Measurements from ENCODE around the gene AP1G2. TPM values are rescaled to one million over a fixed set of nuclear protein-coding genes. Genes with fewer than 3 reads are reported as not detected.

Gene AP1G2
- total and polyA plus RNA-seq, 8 donors, result 39.1 to 531 (median 189) TPM

GRCh38 chr14:23602181-23603095 is 34.8 kb upstream of the AP1G2 start:
- 86 to 89% (median 88%) methylated on average over 11 to 12 of the region's 12 CpGs for WGBS, 5 donors
- Histone ChIP-seq H3K9me3 (peaks cover 0 to 7% (median 0%) of the 10 kb centered on the region in 4 donors), H3K4me3 (no peak overlapping the region), H3K4me1 (peaks cover 0 to 3% (median 0%) of the 10 kb centered on the region in 4 donors), H3K27me3 (no peaks in the 10 kb centered on the region), H3K27ac (no peak overlapping the region), H3K36me3 (no peaks in the 10 kb centered on the region)
- no peak for DNase-seq
- intact Hi-C loops (cut with DNase I; ENCODE audit: low total_unique reads), result no loop called here
- TF ChIP-seq POLR2A (IDR thresholded peaks at IDR 0.05) (no peak), CTCF (IDR thresholded peaks at IDR 0.05) (no peak)

DNA sequence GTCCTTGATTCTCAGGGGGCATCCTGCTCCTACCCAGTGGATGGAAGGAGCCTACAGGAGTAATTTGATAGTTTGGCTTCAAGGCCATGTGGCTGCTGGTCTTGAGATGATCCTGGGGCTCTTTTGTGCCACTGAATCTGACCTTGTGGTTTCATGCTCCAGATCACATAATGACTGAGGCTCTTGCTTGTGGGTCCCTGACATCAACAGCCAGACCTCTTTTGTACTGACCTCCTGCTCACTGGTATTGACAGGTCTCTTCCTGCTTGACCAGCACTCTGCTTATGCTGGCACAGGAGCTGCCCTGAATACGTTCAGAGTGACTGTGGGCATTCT is 34.2 kb upstream of the AP1G2 start:
- intact Hi-C loops (cut with DNase I; ENCODE audit: low total_unique reads), result no loop called here
- DNase-seq, result no peak
- Histone ChIP-seq H3K9me3 (peaks cover 0 to 7% (median 0%) of the 10 kb centered on the region in 4 donors), H3K27ac (no peak overlapping the region), H3K4me1 (no peaks in the 10 kb centered on the region), H3K36me3 (no peaks in the 10 kb centered on the region), H3K27me3 (no peaks in the 10 kb centered on the region), H3K4me3 (no peak overlapping the region)
- TF ChIP-seq POLR2AphosphoS5 (IDR thresholded peaks at IDR 0.05) (no peak), POLR2A (IDR thresholded peaks at IDR 0.05) (no peak), CTCF (IDR thresholded peaks at IDR 0.05) (no peak), EP300 (IDR thresholded peaks at IDR 0.05) (no peak)
- 40 to 71% (median 48%) methylated on average over 1 of the region's 1 CpG for WGBS, 5 donors

GRCh38 chr14:23601424-23601823 is 33.8 kb upstream of the AP1G2 start:
- DNase-seq, result no peak
- no peaks in the 10 kb centered on the region for H3K4me1 ChIP-seq
- no peaks in the 10 kb centered on the region for H3K36me3 ChIP-seq
- intact Hi-C loops (cut with DNase I; ENCODE audit: low total_unique reads), result no loop called here
- H3K4me3 ChIP-seq, result no peak overlapping the region
- no peak for TF ChIP-seq POLR2AphosphoS5 (IDR thresholded peaks at IDR 0.05)
- no peak for TF ChIP-seq CTCF (IDR thresholded peaks at IDR 0.05)
- TF ChIP-seq EP300 (IDR thresholded peaks at IDR 0.05), result no peak
- no peak for TF ChIP-seq POLR2A (IDR thresholded peaks at IDR 0.05)
- no peaks in the 10 kb centered on the region for H3K27me3 ChIP-seq
- H3K9me3 ChIP-seq, result peaks cover 0 to 7% (median 0%) of the 10 kb centered on the region in 4 donors
- no peak overlapping the region for H3K27ac ChIP-seq

DNA sequence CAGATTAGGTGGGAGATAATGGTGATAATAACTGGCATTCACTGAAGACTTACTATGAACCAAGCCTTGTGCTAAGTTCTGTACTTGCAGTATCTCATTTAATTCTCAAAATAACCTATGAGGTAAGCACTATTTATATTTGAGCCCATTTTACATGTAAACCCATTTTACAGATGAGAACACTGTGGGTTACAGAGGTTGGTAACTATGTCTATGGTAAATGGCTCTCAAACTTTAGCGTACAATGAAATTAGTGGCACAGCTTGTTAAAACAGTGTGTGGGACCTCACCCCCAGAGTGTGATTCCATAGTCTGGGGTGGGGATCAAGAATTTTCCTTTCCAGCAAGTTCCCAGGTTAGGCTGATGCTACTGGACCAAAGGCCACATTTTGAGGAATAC is 33.2 kb upstream of the AP1G2 start:
- Histone ChIP-seq H3K36me3 (no peaks in the 10 kb centered on the region), H3K9me3 (peaks cover 0 to 7% (median 0%) of the 10 kb centered on the region in 4 donors), H3K27ac (no peak overlapping the region), H3K4me3 (no peak overlapping the region), H3K4me1 (no peaks in the 10 kb centered on the region), H3K27me3 (no peaks in the 10 kb centered on the region)
- TF ChIP-seq CTCF (IDR thresholded peaks at IDR 0.05) (no peak), EP300 (IDR thresholded peaks at IDR 0.05) (no peak), POLR2AphosphoS5 (IDR thresholded peaks at IDR 0.05) (no peak), POLR2A (IDR thresholded peaks at IDR 0.05) (no peak)
- no peak for DNase-seq
- 94 to 100% (median 100%) methylated on average over 1 of the region's 1 CpG for WGBS, 5 donors
- intact Hi-C loops (cut with DNase I; ENCODE audit: low total_unique reads), result no loop called here
